HCT116 (cell line): ENCODE data around the gene SCN8A. TPM values are rescaled to one million over a fixed set of nuclear protein-coding genes. Genes with fewer than 3 reads are reported as not detected.

Source experiments
- ATAC-seq: fragments of 200-7000 bp; cut with Tn5 transposase; 2 replicates; pipeline ENCODE4 v1.9.1; 2020; ENCODE audit warnings: mild to moderate bottlenecking, moderate library complexity
- BruUV-seq: library from RNA; stranded (reverse); fragments of 400-500 nt; replicated peaks from 2 replicates; lab custom pipeline; 2021; lab: Mats Ljungman, UMichigan
- CTCF ChIA-PET: fragments of 300-600 bp; sonication (Branson Sonifier 250); formaldehyde crosslinking; loops from one replicate; lab custom pipeline; 2021; ENCODE audit warnings: antibody characterized with exemption; lab: Charles Lee
- POLR2A ChIA-PET: fragments of 300-600, 350-600 bp; sonication (Branson Sonifier 250); formaldehyde crosslinking; loops from one replicate; lab custom pipeline; 2021; ENCODE audit warnings: antibody characterized with exemption; lab: Charles Lee
- RAD21 ChIA-PET, 2 experiments: fragments of 300-600 bp; sonication (Branson Sonifier 250); formaldehyde crosslinking; loops; one replicate each; lab custom pipeline; 2023; ENCODE audit warnings: low total read pairs in 2 of 2; ENCODE audit not compliant: uncharacterized antibody in 2 of 2, unreplicated experiment in 2 of 2, low non-redundant PET in 1 of 2; lab: Charles Lee
- DNase-seq: peaks from one replicate; pipeline ENCODE4 v3.0.0-alpha.2; 2010; ENCODE audit warnings: low read depth, low spot score
- H2AFZ ChIP-seq: fragments of 200-600 bp; shearing (Covaris generic), sonication (generic); 2 replicates; pipeline ENCODE4 v1.6.1; 2017; ENCODE audit warnings: low read depth, mixed run types, mixed read lengths, antibody characterized with exemption, low read length; ENCODE audit not compliant: poor library complexity, severe bottlenecking
- H3K27ac ChIP-seq: 2 replicates; pipeline ENCODE4 v1.5.1; 2012; ENCODE audit warnings: low read depth, low read length
- H3K27me3 ChIP-seq: fragments of 200-600 bp; sonication (generic); 2 replicates; pipeline ENCODE4 v1.6.1; 2016; ENCODE audit warnings: mixed run types, low read length, mixed read lengths; ENCODE audit not compliant: insufficient read depth
- H3K36me3 ChIP-seq, 2 experiments: fragments of 200-500 bp in 1 of 2; fragments of 200-600 bp in 1 of 2; sonication (Bioruptor generic) in 1 of 2; sonication (generic) in 1 of 2; 2 replicates each; pipeline versions ENCODE4 v1.5.1 to v1.6.1; 2014 to 2016; ENCODE audit warnings: low read length in 2 of 2, inconsistent platforms in 1 of 2, mixed read lengths in 1 of 2, mixed run types in 1 of 2; ENCODE audit not compliant: insufficient read depth in 2 of 2, control insufficient read depth in 1 of 2
- H3K4me1 ChIP-seq, 2 experiments: fragments of 200-600 bp in 1 of 2; sonication (generic) in 1 of 2; 2 replicates each; pipeline versions ENCODE4 v1.5.1 to v1.6.1; 2012 to 2017; ENCODE audit warnings: low read length in 2 of 2, inconsistent platforms in 1 of 2, mild to moderate bottlenecking in 1 of 2, mixed read lengths in 1 of 2, mixed run types in 1 of 2, moderate library complexity in 1 of 2; ENCODE audit not compliant: insufficient read depth in 2 of 2, control insufficient read depth in 1 of 2
- H3K4me2 ChIP-seq: fragments of 200-600 bp; sonication (generic); 2 replicates; pipeline ENCODE4 v1.6.1; 2017; ENCODE audit warnings: mixed run types, low read length, mixed read lengths
- H3K4me3 ChIP-seq, 2 experiments: fragments of 200-600 bp in 1 of 2; sonication (generic) in 1 of 2; replicated peaks in 1 of 2; 2 replicates each; pipeline ENCODE4 v1.5.1; 2011 to 2016; ENCODE audit warnings: low read length in 2 of 2, control low read depth in 1 of 2, low read depth in 1 of 2, mild to moderate bottlenecking in 1 of 2, mixed read lengths in 1 of 2, mixed run types in 1 of 2
- H3K79me2 ChIP-seq: fragments of 200-600 bp; sonication (generic); 2 replicates; pipeline ENCODE4 v1.6.1; 2017; ENCODE audit warnings: mild to moderate bottlenecking, mixed run types, low read length, moderate library complexity, mixed read lengths; ENCODE audit not compliant: insufficient read depth
- H3K9ac ChIP-seq: fragments of 200-600 bp; sonication (generic); 2 replicates; pipeline ENCODE4 v1.6.1; 2016; ENCODE audit warnings: low read length, mixed read lengths
- H3K9me2 ChIP-seq: fragments of 200-600 bp; sonication (generic), shearing (Covaris generic); 2 replicates; pipeline ENCODE4 v1.6.1; 2017; ENCODE audit warnings: mixed run types, mild to moderate bottlenecking, moderate library complexity; ENCODE audit not compliant: insufficient read depth
- H3K9me3 ChIP-seq, 2 experiments: fragments of 200-500 bp in 1 of 2; fragments of 200-600 bp in 1 of 2; sonication (Bioruptor generic) in 1 of 2; sonication (generic) in 1 of 2; 2 replicates each; pipeline ENCODE4 v1.6.1; 2014 to 2017; ENCODE audit warnings: low read length in 2 of 2, mixed read lengths in 2 of 2, inconsistent platforms in 1 of 2, low read depth in 1 of 2, mild to moderate bottlenecking in 1 of 2, mixed run types in 1 of 2, moderate library complexity in 1 of 2; ENCODE audit not compliant: control insufficient read depth in 1 of 2, insufficient read depth in 1 of 2
- H4K20me1 ChIP-seq: fragments of 200-600 bp; sonication (generic), shearing (Covaris generic); 2 replicates; pipeline ENCODE4 v1.6.1; 2017; ENCODE audit warnings: mixed run types, mild to moderate bottlenecking, moderate library complexity; ENCODE audit not compliant: insufficient read depth
- ATF3 ChIP-seq: IDR thresholded peaks from 2 replicates; pipeline ENCODE4 v1.6.1; 2012
- CBX3 ChIP-seq: IDR thresholded peaks from 2 replicates; pipeline ENCODE4 v1.6.1; 2012; ENCODE audit warnings: low read depth
- CEBPB ChIP-seq: IDR thresholded peaks from 2 replicates; pipeline ENCODE4 v1.6.1; 2012; ENCODE audit warnings: low read depth
- CTCF ChIP-seq, 3 experiments: fragments of 200-600 bp in 1 of 3; sonication (generic) in 1 of 3; IDR thresholded peaks in 2 of 3; conservative IDR thresholded peaks in 1 of 3; 2 replicates each; pipeline ENCODE4 v1.5.1; 2012 to 2017; ENCODE audit warnings: low read depth in 2 of 3, low read length in 2 of 3, antibody characterized with exemption in 1 of 3, borderline replicate concordance in 1 of 3, control low read depth in 1 of 3, mild to moderate bottlenecking in 1 of 3, mixed read lengths in 1 of 3, mixed run types in 1 of 3, moderate library complexity in 1 of 3; ENCODE audit not compliant: insufficient read depth in 1 of 3
- EGR1 ChIP-seq: IDR thresholded peaks from 2 replicates; pipeline ENCODE4 v1.6.1; 2012; ENCODE audit warnings: low read depth
- EZH2 ChIP-seq: fragments of 200-600 bp; sonication (generic); IDR thresholded peaks from 2 replicates; pipeline ENCODE4 v1.6.1; 2017; ENCODE audit warnings: antibody characterized with exemption, mixed run types
- EZH2phosphoT487 ChIP-seq: fragments of 200-600 bp; IDR thresholded peaks from 2 replicates; pipeline ENCODE4 v1.6.1; 2018; ENCODE audit warnings: antibody characterized with exemption, borderline replicate concordance
- FOSL1 ChIP-seq: IDR thresholded peaks from 2 replicates; pipeline ENCODE4 v1.6.1; 2012; ENCODE audit warnings: low read depth
- MAX ChIP-seq: IDR thresholded peaks from 2 replicates; pipeline ENCODE4 v1.6.1; 2012
- SIN3A ChIP-seq: IDR thresholded peaks from 2 replicates; pipeline ENCODE4 v1.6.1; 2012; ENCODE audit warnings: low read depth
- SP1 ChIP-seq: IDR thresholded peaks from 2 replicates; pipeline ENCODE4 v1.6.1; 2012; ENCODE audit warnings: low read depth
- SRF ChIP-seq: IDR thresholded peaks from 2 replicates; pipeline ENCODE4 v1.6.1; 2012; ENCODE audit warnings: low read depth
- TCF7L2 ChIP-seq: IDR thresholded peaks from 2 replicates; pipeline ENCODE4 v1.7.0; 2011; ENCODE audit warnings: borderline replicate concordance, inconsistent platforms; ENCODE audit not compliant: insufficient read depth, insufficient read length; ENCODE audit errors: extremely low read depth
- YY1 ChIP-seq: IDR thresholded peaks from 2 replicates; pipeline ENCODE4 v1.6.1; 2011; ENCODE audit warnings: low read length, low read depth, moderate library complexity, mild to moderate bottlenecking; ENCODE audit not compliant: insufficient replicate concordance; ENCODE audit errors: extremely low read depth
- ZFX ChIP-seq: fragments of 450-650 bp; IDR thresholded peaks from 2 replicates; pipeline ENCODE4 v1.6.1; 2017
- ZNF274 ChIP-seq: fragments of 200-500 bp; sonication (Bioruptor generic); IDR thresholded peaks from 2 replicates; pipeline ENCODE4 v1.6.1; 2014; ENCODE audit warnings: mild to moderate bottlenecking, low read depth, low read length, inconsistent platforms
- intact Hi-C: fragments of 100-400 bp; cut with micrococcal nuclease; formaldehyde crosslinking; loops from 2 replicates; pipeline ENCODE4 v1.10.0; 2022
- total RNA-seq: library from RNA; stranded (reverse); gene quantifications from one replicate; pipeline ENCODE4 v1.2.1, GENCODE V29; 2021; ENCODE audit not compliant: unreplicated experiment

Gene SCN8A
- total RNA-seq, 1 experiment from 2014 or later = 7.1 TPM

- POLR2A ChIA-PET = no interaction called here
- CTCF ChIA-PET = no interaction called here
- Histone ChIP-seq H3K4me2 (no peak overlapping the region), H2AFZ (no peak overlapping the region), H3K9ac (no peak overlapping the region), H3K27ac (no peak overlapping the region), H3K79me2 (no peaks in the 10 kb centered on the region), H3K9me2 (no peaks in the 10 kb centered on the region), H3K9me3 (no peaks in the 10 kb centered on the region), H3K4me3 (no peak overlapping the region), H3K36me3 (no peaks in the 10 kb centered on the region), H3K4me1 (no peaks in the 10 kb centered on the region), H4K20me1 (no peaks in the 10 kb centered on the region), H3K27me3 (no peaks in the 10 kb centered on the region)
- intact Hi-C loops = no loop called here
- no peak for ATAC-seq
- no peak for TF ChIP-seq EZH2phosphoT487
- TF ChIP-seq SP1 = no peak
- no peak for TF ChIP-seq ZNF274
- no peak for TF ChIP-seq CEBPB
- TF ChIP-seq SRF = no peak
- TF ChIP-seq FOSL1 = no peak
- no peak for TF ChIP-seq TCF7L2
- no peak for TF ChIP-seq MAX
- no peak for TF ChIP-seq CBX3
- no peak for DNase-seq
- RAD21 ChIA-PET = no interaction called here
- no TSS peak for BruUV-seq
These were observed 210.0 kb downstream of the SCN8A start for GRCh38 chr12:51801027-51801426.

GRCh38 chr12:51806896-51807295 is 215.9 kb downstream of the SCN8A start:
- ChIA-PET POLR2A (no interaction called here), RAD21 (no interaction called here), CTCF (no interaction called here)
- no peak for TF ChIP-seq EGR1
- no peak for TF ChIP-seq ATF3
- TF ChIP-seq MAX = no peak
- no peak for TF ChIP-seq SIN3A
- TF ChIP-seq ZFX = no peak
- TF ChIP-seq YY1 = no peak
- TF ChIP-seq ZNF274 = no peak
- TF ChIP-seq EZH2 = no peak
- TF ChIP-seq TCF7L2 = no peak
- TF ChIP-seq CTCF (IDR thresholded peaks at IDR 0.05 in 2 of 3, conservative IDR thresholded peaks at IDR 0.05 in 1 of 3; ENCODE audit: borderline replicate concordance in 1 of 3, insufficient read depth in 1 of 3, low read depth in 2 of 3, low read length in 2 of 3) = no peak
- no peak overlapping the region for H3K4me2 ChIP-seq
- no peaks in the 10 kb centered on the region for H3K9me3 ChIP-seq
- H3K79me2 ChIP-seq = no peaks in the 10 kb centered on the region
- BruUV-seq = no TSS peak
- H3K4me1 ChIP-seq = no peaks in the 10 kb centered on the region
- no peak for ATAC-seq
- H3K9me2 ChIP-seq = no peaks in the 10 kb centered on the region
- no peak overlapping the region for H2AFZ ChIP-seq
- H3K27me3 ChIP-seq = no peaks in the 10 kb centered on the region
- H3K4me3 ChIP-seq = no peak overlapping the region
- DNase-seq = no peak
- H4K20me1 ChIP-seq = no peaks in the 10 kb centered on the region
- no peak overlapping the region for H3K9ac ChIP-seq
- no peak overlapping the region for H3K27ac ChIP-seq
- no peaks in the 10 kb centered on the region for H3K36me3 ChIP-seq
- intact Hi-C loops = no loop called here
